NCI-H526 (cell line): ENCODE data around the gene ANXA6.
A peak's percentile ranks its signal among the peaks of the same experiment; 100 is the strongest.
"Not testable (repeated sequence)": the region's sequence is repeated elsewhere in the genome, so short reads cannot be mapped to it uniquely, and the experiment has no call there.

ENCODE experiments used
- DNase-seq, 2 experiments: peaks; one replicate each; lab custom pipeline; 2025; lab: John Stamatoyannopoulos, UW

The ANXA6 gene

GRCh38 chr5:151181818-151182523 lies 24.4 kb upstream of the ANXA6 start:
- no peak for DNase-seq

- no peak for DNase-seq
These were observed 22.7 kb upstream of the ANXA6 start for GRCh38 chr5:151180291-151180690.

- DNase-seq, result no peak
These were observed 21.9 kb upstream of the ANXA6 start for GRCh38 chr5:151179489-151179840.

- DNase-seq, result no peak
These were observed 21.4 kb upstream of the ANXA6 start for GRCh38 chr5:151178777-151179488.

- no peak for DNase-seq
These were observed 20.8 kb upstream of the ANXA6 start for GRCh38 chr5:151178372-151178771.

- not testable (repeated sequence) for DNase-seq
These were observed 18.7 kb upstream of the ANXA6 start for GRCh38 chr5:151176268-151176667.

GRCh38 chr5:151174612-151175101 lies 17.1 kb upstream of the ANXA6 start:
- peak in 1 of 2 experiments; percentile 35 for DNase-seq

GRCh38 chr5:151173711-151174611 lies 16.4 kb upstream of the ANXA6 start:
- no peak for DNase-seq

GRCh38 chr5:151171529-151171928 lies 13.9 kb upstream of the ANXA6 start:
- DNase-seq, result no peak

GRCh38 chr5:151168602-151169344 lies 11.2 kb upstream of the ANXA6 start:
- DNase-seq, result no peak

GRCh38 chr5:151167022-151167421 lies 9.4 kb upstream of the ANXA6 start:
- DNase-seq, result no peak

- DNase-seq, result peak; percentile 33 to 78
These were observed 7.3 kb upstream of the ANXA6 start for GRCh38 chr5:151164687-151165392.

GRCh38 chr5:151162776-151163175 lies 5.2 kb upstream of the ANXA6 start:
- no peak for DNase-seq

- DNase-seq, result no peak
These were observed 2.2 kb upstream of the ANXA6 start for GRCh38 chr5:151159649-151160373.

- no peak for DNase-seq
These were observed 695 bp upstream of the ANXA6 start for GRCh38 chr5:151158287-151158661.

GRCh38 chr5:151156507-151157420 lies 815 bp downstream of the ANXA6 start:
- peak in 1 of 2 experiments; percentile 23 for DNase-seq

GRCh38 chr5:151155775-151156506 lies 1.6 kb downstream of the ANXA6 start:
- no peak for DNase-seq

- no peak for DNase-seq
These were observed 2.4 kb downstream of the ANXA6 start for GRCh38 chr5:151154931-151155774.
